Stimulated activated memory B cell treated with anti-CD40 and anti-IgM and Interleukin-4, amounts not matched to agents 10 μg/mL and 1 μg/mL and 100 μg/mL, for 72 hours (primary cell): ENCODE results near the gene TECPR1.

Experiments
- ATAC-seq: fragments of 150-1000 bp; cut with Tn5 transposase; 2 replicates; pipeline ENCODE4 v1.10.0; 2021
- H3K27ac Mint-ChIP-seq: one replicate; pipeline ENCODE4 v1.8.0; 2022; ENCODE audit warnings: mild to moderate bottlenecking, mixed read lengths
- H3K27me3 Mint-ChIP-seq: one replicate; pipeline ENCODE4 v1.8.0; 2022; ENCODE audit warnings: mixed read lengths
- H3K36me3 Mint-ChIP-seq: one replicate; pipeline ENCODE4 v1.8.0; 2022; ENCODE audit warnings: mixed read lengths
- H3K4me1 Mint-ChIP-seq: one replicate; pipeline ENCODE4 v1.8.0; 2022; ENCODE audit warnings: mixed read lengths
- H3K4me3 Mint-ChIP-seq: one replicate; pipeline ENCODE4 v1.8.0; 2022; ENCODE audit warnings: mild to moderate bottlenecking, moderate library complexity, mixed read lengths
- H3K9me3 Mint-ChIP-seq: one replicate; pipeline ENCODE4 v1.8.0; 2022; ENCODE audit warnings: mixed read lengths

TECPR1 gene

GRCh38 chr7:98214811-98215321 lies 37.2 kb downstream of the TECPR1 start:
- Mint-ChIP-seq H3K27me3 (peaks cover 36% of the 10 kb centered on the region), H3K4me1 (peaks cover 33% of the 10 kb centered on the region), H3K27ac (no peak overlapping the region), H3K4me3 (no peak overlapping the region), H3K9me3 (no peaks in the 10 kb centered on the region), H3K36me3 (peaks cover 40% of the 10 kb centered on the region)
- ATAC-seq = no peak

GRCh38 chr7:98213888-98214810 lies 37.9 kb downstream of the TECPR1 start:
- H3K9me3 Mint-ChIP-seq = no peaks in the 10 kb centered on the region
- H3K4me1 Mint-ChIP-seq = peaks cover 29% of the 10 kb centered on the region
- peaks cover 37% of the 10 kb centered on the region for H3K36me3 Mint-ChIP-seq
- H3K27ac Mint-ChIP-seq = no peak overlapping the region
- ATAC-seq = no peak
- H3K4me3 Mint-ChIP-seq = no peak overlapping the region
- H3K27me3 Mint-ChIP-seq = peaks cover 40% of the 10 kb centered on the region

- peaks cover 31% of the 10 kb centered on the region for H3K36me3 Mint-ChIP-seq
- H3K27me3 Mint-ChIP-seq = peaks cover 40% of the 10 kb centered on the region
- no peak overlapping the region for H3K4me3 Mint-ChIP-seq
- no peak overlapping the region for H3K27ac Mint-ChIP-seq
- H3K9me3 Mint-ChIP-seq = no peaks in the 10 kb centered on the region
- peaks cover 21% of the 10 kb centered on the region for H3K4me1 Mint-ChIP-seq
- ATAC-seq = no peak
Observed at GRCh38 chr7:98213296-98213887, 38.6 kb downstream of the TECPR1 start.

GRCh38 chr7:98212532-98213041 lies 39.4 kb downstream of the TECPR1 start:
- Mint-ChIP-seq H3K4me3 (no peak overlapping the region), H3K4me1 (peaks cover 15% of the 10 kb centered on the region), H3K27me3 (peaks cover 40% of the 10 kb centered on the region), H3K27ac (no peak overlapping the region), H3K36me3 (peaks cover 26% of the 10 kb centered on the region), H3K9me3 (no peaks in the 10 kb centered on the region)
- ATAC-seq = no peak

GRCh38 chr7:98211676-98212531 lies 40.1 kb downstream of the TECPR1 start:
- no peaks in the 10 kb centered on the region for H3K9me3 Mint-ChIP-seq
- H3K36me3 Mint-ChIP-seq = peaks cover 26% of the 10 kb centered on the region
- peak overlapping the region; percentile 36 for H3K4me3 Mint-ChIP-seq
- H3K4me1 Mint-ChIP-seq = peaks cover 15% of the 10 kb centered on the region
- peak; percentile 51 for ATAC-seq
- H3K27ac Mint-ChIP-seq = no peak overlapping the region
- H3K27me3 Mint-ChIP-seq = peaks cover 46% of the 10 kb centered on the region

- peaks cover 53% of the 10 kb centered on the region for H3K27me3 Mint-ChIP-seq
- H3K36me3 Mint-ChIP-seq = peaks cover 26% of the 10 kb centered on the region
- H3K27ac Mint-ChIP-seq = no peak within 1 kb of the TSS
- peaks cover 15% of the 10 kb centered on the region for H3K4me1 Mint-ChIP-seq
- peak within 1 kb of the TSS; percentile 36 for H3K4me3 Mint-ChIP-seq
- peak; percentile 21 for ATAC-seq
- no peaks in the 10 kb centered on the region for H3K9me3 Mint-ChIP-seq
Observed at GRCh38 chr7:98211221-98211675, 40.8 kb downstream of the TECPR1 start, which contains the start of gene BHLHA15. Gene BHLHA15 (plus strand): TSS chr7:98211439. CDS start chr7:98212310, 871 bp downstream.

GRCh38 chr7:98210513-98211220 lies 41.4 kb downstream of the TECPR1 start:
- Mint-ChIP-seq H3K4me1 (peaks cover 15% of the 10 kb centered on the region), H3K9me3 (no peaks in the 10 kb centered on the region), H3K4me3 (peak overlapping the region; percentile 21), H3K27me3 (peaks cover 53% of the 10 kb centered on the region), H3K27ac (no peak overlapping the region), H3K36me3 (peaks cover 26% of the 10 kb centered on the region)
- no peak for ATAC-seq

GRCh38 chr7:98209166-98209920 lies 42.7 kb downstream of the TECPR1 start:
- no peak for ATAC-seq
- Mint-ChIP-seq H3K27ac (no peak overlapping the region), H3K27me3 (peaks cover 65% of the 10 kb centered on the region)

GRCh38 chr7:98206451-98207330 lies 45.3 kb downstream of the TECPR1 start:
- ATAC-seq = no peak
- peaks cover 41% of the 10 kb centered on the region for H3K27me3 Mint-ChIP-seq
- H3K4me1 Mint-ChIP-seq = peaks cover 38% of the 10 kb centered on the region
- no peak overlapping the region for H3K27ac Mint-ChIP-seq
- H3K4me3 Mint-ChIP-seq = no peak overlapping the region
- peaks cover 33% of the 10 kb centered on the region for H3K36me3 Mint-ChIP-seq
- H3K9me3 Mint-ChIP-seq = no peaks in the 10 kb centered on the region

More at GRCh38 chr7:98209166-98209920, 42.7 kb downstream of the TECPR1 start:
- Mint-ChIP-seq H3K9me3 (no peaks in the 10 kb centered on the region), H3K36me3 (peaks cover 33% of the 10 kb centered on the region), H3K4me3 (no peak overlapping the region), H3K4me1 (peaks cover 15% of the 10 kb centered on the region)

- peaks cover 35% of the 10 kb centered on the region for H3K27me3 Mint-ChIP-seq
- H3K36me3 Mint-ChIP-seq = peaks cover 33% of the 10 kb centered on the region
- H3K4me1 Mint-ChIP-seq = peaks cover 46% of the 10 kb centered on the region
- no peak for ATAC-seq
- H3K9me3 Mint-ChIP-seq = no peaks in the 10 kb centered on the region
- H3K4me3 Mint-ChIP-seq = no peak overlapping the region
- H3K27ac Mint-ChIP-seq = no peak overlapping the region
Observed at GRCh38 chr7:98205162-98205845, 46.7 kb downstream of the TECPR1 start.

GRCh38 chr7:98204670-98205069 lies 47.4 kb downstream of the TECPR1 start:
- H3K36me3 Mint-ChIP-seq = peaks cover 38% of the 10 kb centered on the region
- no peak for ATAC-seq
- no peaks in the 10 kb centered on the region for H3K9me3 Mint-ChIP-seq
- H3K27ac Mint-ChIP-seq = no peak overlapping the region
- peaks cover 46% of the 10 kb centered on the region for H3K4me1 Mint-ChIP-seq
- no peak overlapping the region for H3K4me3 Mint-ChIP-seq
- H3K27me3 Mint-ChIP-seq = peaks cover 35% of the 10 kb centered on the region

GRCh38 chr7:98203964-98204605 lies 47.9 kb downstream of the TECPR1 start:
- H3K9me3 Mint-ChIP-seq = no peaks in the 10 kb centered on the region
- ATAC-seq = no peak
- peaks cover 39% of the 10 kb centered on the region for H3K27me3 Mint-ChIP-seq
- peak overlapping the region; percentile 62 for H3K4me3 Mint-ChIP-seq
- peaks cover 50% of the 10 kb centered on the region for H3K4me1 Mint-ChIP-seq
- H3K36me3 Mint-ChIP-seq = peaks cover 42% of the 10 kb centered on the region
- H3K27ac Mint-ChIP-seq = peak overlapping the region; percentile 82
